Suppressor macrophage (primary cell): ENCODE measurements around the gene RASIP1.
A peak's percentile ranks its signal among the peaks of the same experiment; 100 is the strongest.
"Not testable (repeated sequence)": the region's sequence is repeated elsewhere in the genome, so short reads cannot be mapped to it uniquely, and the experiment has no call there.

Experiments used
- DNase-seq, 4 experiments: peaks; one replicate each; pipeline ENCODE4 v3.0.0-alpha.2; 2020 to 2022

RASIP1 gene

GRCh38 chr19:48731452-48731851 is 9.0 kb downstream of the RASIP1 start:
- DNase-seq = no peak

- DNase-seq = no peak
These were observed 11.3 kb downstream of the RASIP1 start for GRCh38 chr19:48728911-48729664.

GRCh38 chr19:48726556-48726955 is 13.9 kb downstream of the RASIP1 start:
- peak; percentile 35 to 80 (median 56) for DNase-seq

GRCh38 chr19:48724796-48725753 is 15.3 kb downstream of the RASIP1 start:
- DNase-seq = peak; percentile 61 to 81 (median 68)

GRCh38 chr19:48722196-48722708 is 18.2 kb downstream of the RASIP1 start:
- DNase-seq = no peak

- peak; percentile 96 to 98 (median 97) for DNase-seq
These were observed 19.7 kb downstream of the RASIP1 start for GRCh38 chr19:48720613-48721296.

- DNase-seq = no peak
These were observed 20.2 kb downstream of the RASIP1 start for GRCh38 chr19:48720251-48720612.

GRCh38 chr19:48719263-48720171 is 20.9 kb downstream of the RASIP1 start, which contains the start of gene MAMSTR:
Gene MAMSTR (minus strand): TSS chr19:48719725. CDS start chr19:48719031, 694 bp downstream.
- DNase-seq = no peak

GRCh38 chr19:48718711-48719231 is 21.6 kb downstream of the RASIP1 start:
- DNase-seq = no peak

- DNase-seq = not testable (repeated sequence)
These were observed 22.3 kb downstream of the RASIP1 start for GRCh38 chr19:48718106-48718505.

GRCh38 chr19:48716562-48717291 is 23.7 kb downstream of the RASIP1 start:
- DNase-seq = no peak

- DNase-seq = no peak
These were observed 24.7 kb downstream of the RASIP1 start for GRCh38 chr19:48715681-48716171.

- no peak for DNase-seq
These were observed 25.4 kb downstream of the RASIP1 start for GRCh38 chr19:48714759-48715675.

- DNase-seq = peak; percentile 99 to 100 (median 100)
These were observed 26.3 kb downstream of the RASIP1 start for GRCh38 chr19:48713864-48714755.

- DNase-seq = peak in 1 of 4 experiments; percentile 32
These were observed 27.2 kb downstream of the RASIP1 start for GRCh38 chr19:48713041-48713863.

GRCh38 chr19:48711106-48711662 is 29.2 kb downstream of the RASIP1 start:
- DNase-seq = no peak

- no peak for DNase-seq
These were observed 31.9 kb downstream of the RASIP1 start for GRCh38 chr19:48708471-48708870.
